NCI-H2227 treated with DMSO at 0.1 percent for 48 hours (cell line): Measurements from ENCODE around the gene FAM53C.
"Not testable (repeated sequence)": the region's sequence is repeated elsewhere in the genome, so short reads cannot be mapped to it uniquely, and the experiment has no call there.

Experiments used
- DNase-seq: peaks from one replicate; lab custom pipeline; 2025; lab: John Stamatoyannopoulos, UW

Gene FAM53C

GRCh38 chr5:138337685-138338410 lies at the start of gene FAM53C:
Gene FAM53C, plus strand, starts transcription at chr5:138338266. Its CDS starts 3,070 bp downstream, at chr5:138341336.
- DNase-seq, result peak; percentile 93

DNA sequence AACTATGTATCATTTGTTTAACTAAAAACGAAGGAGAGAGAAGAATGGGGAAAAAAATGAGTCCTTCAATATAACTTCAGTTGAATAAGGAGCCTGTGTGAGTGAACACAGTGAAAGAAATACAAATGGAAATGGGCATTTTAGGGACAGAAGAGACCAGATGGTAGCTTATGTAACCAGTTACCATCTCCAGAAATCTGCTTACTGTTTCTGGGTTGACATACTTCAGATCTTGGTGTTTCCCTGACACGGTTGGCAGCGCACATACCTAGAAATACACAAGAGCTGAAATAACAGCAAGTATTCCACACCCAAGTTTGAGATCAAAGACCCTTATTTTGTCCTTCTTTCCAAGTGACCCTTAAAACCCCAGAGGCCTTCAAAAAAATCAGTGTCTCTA lies 48.8 kb upstream of the FAM53C start:
- DNase-seq, result no peak

DNA sequence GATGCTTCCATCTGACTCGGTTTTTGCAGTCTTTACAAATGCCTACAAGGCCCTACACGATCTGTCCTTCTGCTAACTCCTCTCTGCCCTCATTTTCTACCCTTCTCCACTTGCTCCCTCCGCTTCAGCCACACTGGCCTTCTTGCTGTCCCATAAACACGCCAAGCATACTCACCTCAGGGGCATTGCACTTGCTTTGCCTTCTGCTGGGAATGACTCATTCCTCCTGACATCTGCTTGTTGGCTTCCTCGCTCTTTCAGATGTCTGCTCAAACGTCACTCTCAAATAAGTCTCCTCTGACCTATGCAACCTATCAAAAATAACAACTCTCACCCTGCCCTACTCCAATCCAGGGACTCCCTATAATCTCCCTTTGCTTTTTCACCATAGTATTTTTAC lies 34.7 kb upstream of the FAM53C start:
- DNase-seq, result no peak

GRCh38 chr5:138305797-138306196 lies 32.3 kb upstream of the FAM53C start:
- no peak for DNase-seq

DNA sequence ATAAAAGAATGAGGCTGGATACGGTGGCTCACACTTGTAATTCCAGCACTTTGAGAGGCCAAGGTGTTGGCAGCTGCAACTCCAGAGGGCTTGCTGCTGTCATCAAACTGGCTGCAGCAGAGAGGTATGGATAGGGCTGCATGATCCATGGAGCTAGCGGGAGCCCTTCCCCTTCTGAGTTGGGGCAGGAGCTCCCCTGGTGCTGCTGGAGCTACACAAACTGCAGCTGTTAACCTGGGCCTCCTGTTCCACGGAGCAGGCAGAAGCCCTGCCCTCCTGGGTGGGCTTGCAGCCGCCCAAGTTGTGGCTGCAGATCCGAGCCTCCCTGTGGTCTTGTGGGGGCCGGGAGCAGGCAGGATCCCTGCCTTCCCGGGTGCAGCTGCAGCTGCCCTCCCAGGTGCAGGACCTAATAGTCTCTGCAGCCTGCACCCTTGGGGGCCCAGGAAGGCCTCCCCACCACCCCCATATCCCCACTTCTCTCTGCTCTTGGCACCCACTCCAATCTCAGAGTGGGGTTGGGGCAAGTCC lies 22.3 kb upstream of the FAM53C start:
- no peak for DNase-seq

DNA sequence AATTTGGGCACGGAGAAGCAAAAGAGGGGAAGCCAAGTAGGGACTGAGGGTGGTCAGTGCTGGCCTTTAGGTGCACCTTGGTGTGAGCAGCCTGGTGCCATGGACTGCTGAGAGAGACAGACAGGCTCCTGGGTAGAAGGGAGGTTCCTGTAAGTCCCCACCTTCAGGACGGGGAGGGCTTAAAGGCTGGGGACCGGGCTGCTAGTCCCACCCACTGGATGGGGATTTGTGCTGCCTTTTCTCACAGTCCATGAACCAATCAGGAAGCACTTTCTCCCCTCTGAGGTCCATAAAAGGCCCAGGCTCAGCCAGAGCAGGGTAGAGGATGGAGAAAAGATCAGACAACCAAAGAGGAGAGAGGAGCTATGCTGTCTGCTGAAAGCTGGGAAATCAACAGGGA lies 21.7 kb upstream of the FAM53C start:
- DNase-seq, result no peak

DNA sequence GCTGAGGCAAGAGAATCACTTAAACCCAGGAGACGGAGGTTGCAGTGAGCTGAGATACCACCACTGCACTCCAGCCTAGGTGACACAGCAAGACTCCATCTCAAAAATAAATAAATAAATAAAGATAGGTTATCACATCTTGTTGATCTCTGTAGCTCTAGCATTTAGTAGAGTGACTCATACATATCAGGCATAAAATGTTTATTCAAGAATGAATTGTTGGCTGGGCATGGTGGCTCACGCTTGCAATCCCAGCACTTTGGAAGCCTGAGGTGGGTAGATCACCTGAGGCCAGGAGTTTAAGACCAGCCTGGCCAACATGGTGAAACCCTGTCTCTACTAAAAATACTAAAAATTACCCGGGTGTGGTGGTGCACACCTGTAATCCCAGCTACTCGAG lies 19.9 kb upstream of the FAM53C start:
- not testable (repeated sequence) for DNase-seq

GRCh38 chr5:138330813-138331448 lies 7.1 kb upstream of the FAM53C start:
- no peak for DNase-seq

DNA sequence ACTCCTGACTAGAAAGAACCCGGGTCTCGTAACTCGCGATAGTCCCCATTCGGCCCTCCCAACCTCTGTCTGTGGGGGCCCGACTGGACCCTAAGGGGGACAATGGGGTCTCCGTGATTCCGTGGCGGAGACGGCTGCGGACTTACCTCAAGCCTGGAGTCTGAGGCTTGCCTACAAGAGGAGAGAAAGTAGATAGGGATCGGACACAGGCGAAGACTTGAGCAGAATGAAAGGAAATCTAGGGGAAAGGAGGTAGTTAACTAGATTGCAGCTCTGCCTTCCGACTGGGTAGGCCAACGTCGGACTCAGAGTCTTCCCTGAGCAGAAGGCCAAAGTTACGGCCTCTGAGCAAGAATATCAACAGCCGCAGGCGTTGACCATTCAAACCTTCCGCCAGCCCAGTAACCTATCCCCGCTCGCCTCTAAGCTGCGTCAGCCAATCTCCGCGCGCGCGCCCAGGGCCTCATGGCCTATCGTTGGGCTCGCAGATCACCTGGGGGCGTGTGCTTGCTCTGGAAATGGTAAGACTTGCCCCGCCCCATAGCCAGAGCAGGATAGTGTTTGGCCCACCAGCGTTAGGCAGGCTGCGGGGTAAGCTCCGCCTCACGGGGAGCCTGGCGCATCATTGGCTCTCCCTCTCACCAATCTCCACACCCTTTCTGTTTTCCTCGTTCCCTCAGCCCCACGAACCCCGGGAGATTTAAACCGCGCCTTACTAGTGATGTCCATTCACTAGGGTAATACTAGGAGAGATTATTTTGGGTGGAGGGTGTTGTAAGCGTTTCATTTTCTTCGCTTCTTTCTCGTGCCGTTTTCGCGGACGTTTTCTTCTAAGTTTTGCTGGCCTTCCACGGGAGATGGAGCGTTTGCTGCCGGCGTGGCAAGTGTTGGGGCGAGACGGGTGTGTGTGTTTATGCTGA lies 6.4 kb upstream of the FAM53C start, which contains the start of gene CDC25C:
TSS of gene CDC25C (minus strand) at position 356 of the 920 bp plus-strand sequence. CDS start 624 bp downstream, outside the sequence.
- peak; percentile 92 for DNase-seq

DNA sequence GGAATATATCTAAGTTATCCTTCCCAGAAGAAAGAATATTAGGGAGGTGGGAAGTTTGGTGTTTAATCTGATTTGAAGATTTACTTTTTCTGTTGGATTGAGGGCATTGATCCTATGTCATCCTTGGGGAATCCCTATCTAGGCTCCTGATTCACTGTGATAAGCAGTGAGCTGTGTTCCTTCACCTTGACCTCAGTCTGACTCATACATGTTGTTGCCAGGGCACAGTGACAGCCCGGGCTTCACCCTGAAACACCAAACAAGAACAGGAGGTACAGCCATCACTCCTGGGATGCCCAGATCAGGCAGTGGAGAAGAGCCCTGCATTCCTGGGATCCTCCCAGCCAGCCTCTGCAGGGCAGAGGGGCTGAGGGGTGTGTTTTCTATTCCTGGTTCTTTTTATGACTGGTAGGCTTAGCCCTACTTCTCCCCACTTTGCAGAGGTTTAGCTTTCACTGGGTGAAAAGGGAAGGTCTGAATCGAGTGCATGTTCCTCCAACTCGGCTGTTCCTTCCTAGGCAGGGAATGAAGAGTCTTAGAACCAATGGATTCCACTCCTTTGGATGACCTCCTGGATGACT lies 3.1 kb upstream of the FAM53C start:
- DNase-seq, result no peak

GRCh38 chr5:138336952-138337684 lies 948 bp upstream of the FAM53C start:
- peak; percentile 88 for DNase-seq

- no peak for DNase-seq
Measured at GRCh38 chr5:138338411-138339090, 485 bp downstream of the FAM53C start.

DNA sequence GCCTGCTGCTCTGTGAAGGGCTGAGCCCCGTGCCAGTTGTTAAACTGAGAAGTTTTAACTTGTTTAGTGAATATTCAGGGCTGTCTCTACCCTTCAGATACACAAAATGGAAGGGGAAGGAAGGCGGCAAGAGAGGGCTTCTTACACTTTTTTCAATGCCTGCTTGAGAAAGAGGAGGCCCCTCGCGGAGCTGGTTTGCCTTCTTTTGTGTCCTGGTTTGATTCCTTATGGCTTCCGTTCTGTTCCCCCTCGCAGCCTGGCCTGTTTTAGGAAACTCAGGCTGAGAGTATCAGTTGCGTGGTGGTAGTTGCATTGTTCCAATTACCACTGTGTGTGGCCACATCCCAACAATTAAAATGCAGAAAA lies 1.0 kb downstream of the FAM53C start:
- DNase-seq, result no peak

- DNase-seq, result no peak
Measured at GRCh38 chr5:138339464-138339863, 1.4 kb downstream of the FAM53C start.

- no peak for DNase-seq
Measured at GRCh38 chr5:138340008-138340407, 1.9 kb downstream of the FAM53C start.

GRCh38 chr5:138344887-138345622 lies 7.0 kb downstream of the FAM53C start:
- no peak for DNase-seq

DNA sequence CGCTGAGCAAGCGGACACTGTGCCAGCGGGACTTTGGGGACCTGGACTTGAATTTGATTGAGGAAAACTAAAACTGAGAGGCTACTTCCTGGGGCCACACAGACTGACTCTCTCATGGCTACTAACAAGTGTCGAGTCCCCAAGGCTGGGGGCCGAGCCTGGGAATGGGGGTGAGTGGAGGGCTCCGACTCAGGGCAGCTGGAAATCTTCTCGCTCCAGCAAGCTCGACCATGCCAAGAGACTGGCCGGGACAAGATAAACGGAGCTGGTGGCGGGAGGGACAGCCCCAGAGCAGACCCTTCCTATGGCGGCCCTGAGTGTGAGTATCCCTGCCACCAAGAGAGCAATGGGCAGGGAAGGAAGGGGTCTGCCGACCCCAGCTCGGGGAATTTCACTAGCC lies 8.8 kb downstream of the FAM53C start:
- no peak for DNase-seq

DNA sequence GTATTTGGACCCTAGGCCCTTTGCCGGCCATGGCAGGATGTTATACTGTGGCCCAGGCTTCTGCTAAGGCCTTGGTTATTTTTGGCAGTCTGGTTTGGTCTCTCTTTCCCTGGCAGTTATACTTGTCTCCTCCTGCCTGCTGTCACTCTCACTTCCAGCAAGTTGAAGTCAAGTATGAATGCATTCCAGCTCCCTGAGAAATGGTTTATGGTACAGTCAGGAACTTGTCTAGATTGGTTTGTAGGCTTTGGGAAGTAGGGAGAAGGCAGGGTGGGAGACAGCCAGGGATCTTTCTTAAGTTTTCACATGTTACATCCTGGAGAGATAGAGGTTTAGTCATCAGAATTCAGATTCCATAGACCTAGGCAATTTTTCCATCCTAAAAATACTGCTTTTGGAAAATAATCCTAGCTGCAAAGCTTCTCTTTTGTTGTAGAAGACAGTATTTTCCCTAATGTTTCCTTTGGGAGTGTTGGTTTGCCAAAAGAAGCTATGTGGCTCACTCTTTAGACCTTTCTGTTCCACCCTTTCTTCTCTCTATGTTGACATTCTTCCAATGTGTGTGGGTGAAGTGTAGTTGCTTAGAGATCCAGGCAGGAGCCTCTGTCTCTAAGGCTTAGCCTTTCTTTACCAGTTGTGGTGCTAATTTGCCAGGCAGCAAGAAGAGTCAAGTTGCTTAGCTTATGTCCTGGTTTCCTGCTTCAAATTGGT lies 11.9 kb downstream of the FAM53C start:
- DNase-seq, result no peak

DNA sequence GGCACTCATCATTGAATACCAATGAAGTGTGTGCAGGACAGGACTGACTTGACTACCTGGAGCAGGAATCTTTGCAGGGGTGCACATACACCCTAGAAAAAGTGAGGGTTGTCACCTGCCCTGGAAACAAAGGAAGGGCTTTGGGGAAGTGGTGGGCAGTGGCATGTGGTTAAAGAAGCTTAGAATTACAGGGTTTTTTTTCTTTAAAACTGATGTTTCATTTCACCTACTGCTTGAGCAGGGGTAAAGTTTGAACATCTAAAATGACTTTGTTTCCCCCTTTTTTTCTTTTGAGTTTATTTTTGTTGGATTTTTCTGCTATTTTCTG lies 12.5 kb downstream of the FAM53C start:
- DNase-seq, result no peak
